ENCODE measurements around the gene FERMT2. TPM values are rescaled to one million over a fixed set of nuclear protein-coding genes. Genes with fewer than 3 reads are reported as not detected.
A peak's percentile ranks its signal among the peaks of the same experiment; 100 is the strongest.

FERMT2 gene
- total and polyA plus RNA-seq, 4 donors = 33.2 to 170 (median 66.6) TPM

DNA sequence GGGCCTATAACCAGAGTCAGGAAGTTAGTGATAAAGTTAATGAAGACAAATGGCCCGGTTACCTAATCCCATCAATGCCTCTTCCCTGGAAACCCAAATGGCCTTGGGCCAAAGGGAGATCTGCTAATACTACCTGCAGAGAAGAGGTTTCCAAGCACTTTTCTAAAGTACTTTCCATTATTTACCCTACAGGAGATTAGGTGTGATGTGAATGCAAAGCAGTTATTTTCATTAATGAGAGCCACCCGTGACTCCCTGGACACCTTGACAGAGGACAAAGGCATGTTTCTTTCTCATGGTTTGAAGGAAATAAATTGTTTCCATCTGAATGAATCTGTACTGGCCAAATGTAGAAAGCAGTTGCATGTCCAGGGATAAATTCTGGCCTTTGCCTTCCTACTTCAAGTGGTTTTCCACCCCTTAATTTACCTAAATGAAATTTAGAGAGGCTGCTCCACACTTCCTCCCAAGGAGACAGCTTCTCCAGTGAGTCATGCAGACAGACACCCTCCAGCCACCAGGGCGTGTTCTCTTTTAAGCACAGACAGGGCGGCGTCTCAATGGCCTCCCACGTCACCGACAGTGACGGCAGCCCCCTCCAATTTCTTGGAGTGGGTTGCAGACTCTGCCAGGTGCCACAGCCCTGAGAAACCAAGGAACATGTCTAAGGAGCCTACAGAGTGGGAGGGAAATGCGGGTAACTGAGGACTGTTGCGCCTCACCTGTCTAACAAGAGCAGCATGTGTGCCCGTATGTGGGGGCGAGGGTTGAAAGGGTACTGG lies 115.5 kb downstream of the FERMT2 start:
- 82 to 92% methylated on average over 12 of the region's 12 CpGs for WGBS, 2 donors
- Histone ChIP-seq H3K4me3 (no peak overlapping the region), H3K9me3 (ENCODE audit: control insufficient read depth in 4 of 4, insufficient read depth in 3 of 4, low read length in 3 of 4) (no peaks in the 10 kb centered on the region), H3K27me3 (ENCODE audit: control insufficient read depth in 3 of 3, insufficient read depth in 3 of 3, low read length in 2 of 3) (no peaks in the 10 kb centered on the region), H3K9ac (ENCODE audit: insufficient read depth in 1 of 2, low read length in 2 of 2) (no peak overlapping the region), H3K4me1 (ENCODE audit: control insufficient read depth in 5 of 5, insufficient read depth in 5 of 5, low read length in 5 of 5) (peaks cover 0 to 4% (median 0%) of the 10 kb centered on the region in 5 donors), H3K27ac (ENCODE audit: low read depth in 1 of 2, low read length in 1 of 2) (no peak overlapping the region), H3K36me3 (ENCODE audit: control insufficient read depth in 4 of 4, insufficient read depth in 4 of 4, low read length in 4 of 4) (no peaks in the 10 kb centered on the region)
- TF ChIP-seq CTCF (IDR thresholded peaks at IDR 0.05; ENCODE audit: control extremely low read depth, extremely low read depth) = no peak
- ATAC-seq (ENCODE audit: insufficient read depth, low FRiP score) (peak; percentile 67), DNase-seq (no peak)

DNA sequence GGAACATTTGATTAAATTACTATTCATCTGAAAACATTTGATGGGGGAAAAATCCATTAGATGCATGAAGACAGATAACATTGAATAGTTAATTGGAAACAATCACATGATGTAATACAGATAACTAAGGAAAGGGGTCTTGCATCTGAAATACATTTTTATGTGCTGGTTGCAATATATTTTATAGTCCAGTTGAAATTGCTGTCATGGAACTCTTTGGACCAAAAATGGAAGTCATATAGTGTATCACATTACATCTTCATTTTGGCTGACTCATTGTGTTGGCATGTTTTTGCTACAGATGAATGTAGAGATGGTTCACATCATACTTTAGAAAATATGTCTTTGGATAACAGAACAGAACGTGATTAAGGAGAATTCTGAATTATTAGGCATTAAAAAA lies 116.4 kb downstream of the FERMT2 start:
- Histone ChIP-seq H3K4me1 (ENCODE audit: control insufficient read depth in 5 of 5, insufficient read depth in 5 of 5, low read length in 5 of 5) (peaks cover 0 to 4% (median 0%) of the 10 kb centered on the region in 5 donors), H3K9me3 (ENCODE audit: control insufficient read depth in 4 of 4, insufficient read depth in 3 of 4, low read length in 3 of 4) (no peaks in the 10 kb centered on the region), H3K36me3 (ENCODE audit: control insufficient read depth in 4 of 4, insufficient read depth in 4 of 4, low read length in 4 of 4) (no peaks in the 10 kb centered on the region), H3K27me3 (ENCODE audit: control insufficient read depth in 3 of 3, insufficient read depth in 3 of 3, low read length in 2 of 3) (no peaks in the 10 kb centered on the region), H3K9ac (ENCODE audit: insufficient read depth in 1 of 2, low read length in 2 of 2) (no peak overlapping the region), H3K27ac (ENCODE audit: low read depth in 1 of 2, low read length in 1 of 2) (no peak overlapping the region), H3K4me3 (no peak overlapping the region)
- 62 to 88% methylated on average over 1 of the region's 1 CpG for WGBS, 2 donors
- no peak for TF ChIP-seq CTCF (IDR thresholded peaks at IDR 0.05; ENCODE audit: control extremely low read depth, extremely low read depth)
- no peak for ATAC-seq (ENCODE audit: insufficient read depth, low FRiP score)
- DNase-seq = no peak

DNA sequence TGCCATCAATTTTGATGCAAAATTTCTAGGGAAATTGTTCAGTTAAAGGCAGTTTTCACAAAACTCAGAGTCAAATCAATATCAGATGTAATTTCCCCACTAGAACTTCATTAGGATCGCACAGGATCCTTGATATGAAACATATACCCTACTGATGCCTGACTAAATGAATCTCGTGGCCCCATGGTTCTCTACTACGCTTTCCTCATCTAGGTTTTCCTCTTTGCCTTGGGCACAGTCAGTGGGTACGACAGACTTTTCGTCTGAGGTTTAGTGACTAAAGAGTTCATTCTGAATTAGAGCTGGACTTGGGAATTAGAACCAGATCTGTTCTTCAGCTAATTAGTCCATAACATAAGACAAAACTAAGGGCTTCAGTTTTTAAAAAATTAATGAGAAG lies 117.0 kb downstream of the FERMT2 start:
- Histone ChIP-seq H3K36me3 (ENCODE audit: control insufficient read depth in 4 of 4, insufficient read depth in 4 of 4, low read length in 4 of 4) (no peaks in the 10 kb centered on the region), H3K4me3 (no peak overlapping the region), H3K4me1 (ENCODE audit: control insufficient read depth in 5 of 5, insufficient read depth in 5 of 5, low read length in 5 of 5) (peaks cover 0 to 4% (median 0%) of the 10 kb centered on the region in 5 donors), H3K27me3 (ENCODE audit: control insufficient read depth in 3 of 3, insufficient read depth in 3 of 3, low read length in 2 of 3) (no peaks in the 10 kb centered on the region), H3K9ac (ENCODE audit: insufficient read depth in 1 of 2, low read length in 2 of 2) (no peak overlapping the region), H3K27ac (ENCODE audit: low read depth in 1 of 2, low read length in 1 of 2) (no peak overlapping the region), H3K9me3 (ENCODE audit: control insufficient read depth in 4 of 4, insufficient read depth in 3 of 4, low read length in 3 of 4) (no peaks in the 10 kb centered on the region)
- no peak for TF ChIP-seq CTCF (IDR thresholded peaks at IDR 0.05; ENCODE audit: control extremely low read depth, extremely low read depth)
- no peak for DNase-seq
- 95 to 98% methylated on average over 5 of the region's 5 CpGs for WGBS, 2 donors
- ATAC-seq (ENCODE audit: insufficient read depth, low FRiP score) = no peak
